GM19351 (cell line): ENCODE measurements around the gene CNTN5.

Experiments used
- ATAC-seq: cut with Tn5 transposase; IDR thresholded peaks from one replicate; pipeline ENCODE4 v1.9.1; 2021; ENCODE audit warnings: mild to moderate bottlenecking, moderate library complexity; ENCODE audit not compliant: unreplicated experiment

CNTN5 gene

GRCh38 chr11:100397401-100397800 is 1376.7 kb downstream of the CNTN5 start:
- ATAC-seq = no peak

GRCh38 chr11:100403816-100404215 is 1383.1 kb downstream of the CNTN5 start:
- no peak for ATAC-seq

GRCh38 chr11:100404907-100405306 is 1384.2 kb downstream of the CNTN5 start:
- ATAC-seq = no peak
